ENCODE results near the gene AVPI1. TPM values are rescaled to one million over a fixed set of nuclear protein-coding genes. Genes with fewer than 3 reads are reported as not detected.

AVPI1 gene
- total RNA-seq, 1 experiment from 2014 or later = 6.5 TPM

DNA sequence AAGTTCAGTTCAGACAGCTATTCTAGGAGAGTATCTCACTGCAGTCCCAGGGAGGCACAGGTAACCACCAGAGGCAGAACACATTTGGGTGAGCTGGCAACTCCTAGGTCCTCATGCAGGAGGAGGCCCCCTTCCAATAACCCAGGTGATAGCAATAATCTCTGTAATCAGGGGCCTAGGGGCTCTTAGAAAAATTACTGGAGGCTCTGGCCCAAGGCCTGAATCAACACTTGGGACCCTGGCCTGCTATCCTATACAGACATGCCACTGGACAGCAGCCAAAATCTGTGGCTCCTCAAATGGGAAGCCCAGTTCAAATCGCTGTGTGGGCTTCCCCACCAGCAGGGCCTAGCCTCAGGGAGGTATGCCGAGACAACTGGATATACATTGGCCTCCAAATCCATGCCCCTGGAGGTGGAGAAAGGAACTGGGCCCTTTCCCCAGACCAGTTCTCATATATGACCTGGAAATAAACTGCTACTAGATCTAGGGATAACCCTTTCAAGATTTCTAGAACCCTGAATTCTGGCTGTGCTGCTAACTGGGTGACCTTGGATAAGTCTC, 1.6 kb downstream of the AVPI1 start:
- H2BK20ac ChIP-seq (ENCODE audit: low read depth, low read length, poor library complexity, severe bottlenecking) = no peak overlapping the region
- DNase-seq = peak; percentile 68
- peaks cover 10% of the 10 kb centered on the region for H3K27me3 Mint-ChIP-seq (ENCODE audit: low read depth)
- H3K23me2 ChIP-seq (ENCODE audit: insufficient read length, low read depth, low read length, poor library complexity, severe bottlenecking) = peaks cover 10% of the 10 kb centered on the region
- no peaks in the 10 kb centered on the region; a peak in 2 of 7 replicates for H3K36me3 Mint-ChIP-seq (ENCODE audit: insufficient read depth in 1 of 3, low read depth in 3 of 3)
- H4K8ac ChIP-seq (replicated peaks; ENCODE audit: insufficient read length, low read depth, low read length) = no peak overlapping the region
- H2BK120ac ChIP-seq (ENCODE audit: low read depth, low read length, poor library complexity, severe bottlenecking) = no peak overlapping the region
- H3K79me1 ChIP-seq (ENCODE audit: insufficient read depth, low read depth, low read length, poor library complexity, severe bottlenecking) = no peaks in the 10 kb centered on the region
- peak overlapping the region; percentile 82 to 93 for H3K4me3 Mint-ChIP-seq
- no peak overlapping the region for H2AFZ ChIP-seq (ENCODE audit: low read length)
- H3K9me3 Mint-ChIP-seq = no peaks in the 10 kb centered on the region
- H3K56ac ChIP-seq (ENCODE audit: insufficient read length, low read depth, low read length) = no peak overlapping the region
- TF ChIP-seq, protein P1, sequence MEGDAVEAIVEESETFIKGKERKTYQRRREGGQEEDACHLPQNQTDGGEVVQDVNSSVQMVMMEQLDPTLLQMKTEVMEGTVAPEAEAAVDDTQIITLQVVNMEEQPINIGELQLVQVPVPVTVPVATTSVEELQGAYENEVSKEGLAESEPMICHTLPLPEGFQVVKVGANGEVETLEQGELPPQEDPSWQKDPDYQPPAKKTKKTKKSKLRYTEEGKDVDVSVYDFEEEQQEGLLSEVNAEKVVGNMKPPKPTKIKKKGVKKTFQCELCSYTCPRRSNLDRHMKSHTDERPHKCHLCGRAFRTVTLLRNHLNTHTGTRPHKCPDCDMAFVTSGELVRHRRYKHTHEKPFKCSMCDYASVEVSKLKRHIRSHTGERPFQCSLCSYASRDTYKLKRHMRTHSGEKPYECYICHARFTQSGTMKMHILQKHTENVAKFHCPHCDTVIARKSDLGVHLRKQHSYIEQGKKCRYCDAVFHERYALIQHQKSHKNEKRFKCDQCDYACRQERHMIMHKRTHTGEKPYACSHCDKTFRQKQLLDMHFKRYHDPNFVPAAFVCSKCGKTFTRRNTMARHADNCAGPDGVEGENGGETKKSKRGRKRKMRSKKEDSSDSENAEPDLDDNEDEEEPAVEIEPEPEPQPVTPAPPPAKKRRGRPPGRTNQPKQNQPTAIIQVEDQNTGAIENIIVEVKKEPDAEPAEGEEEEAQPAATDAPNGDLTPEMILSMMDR (conservative IDR thresholded peaks at IDR 0.05) = peak; percentile 62
- no peak overlapping the region for H3T11ph ChIP-seq (ENCODE audit: low read length)
- no peak overlapping the region for H3K4me2 ChIP-seq (ENCODE audit: insufficient read depth, insufficient read length, low read length)
- H3K4me1 Mint-ChIP-seq = peaks cover 27% of the 10 kb centered on the region in 2 experiments
- no CpG with 5 or more reads among the region's 2 CpGs for WGBS (ENCODE audit: extremely low coverage, insufficient read length, low lambda C conversion rate)
- no peak overlapping the region for H3K23ac ChIP-seq (ENCODE audit: insufficient read length, low read depth, low read length)
- H3K27me3 ChIP-seq (ENCODE audit: insufficient read depth, low read length) = no peaks in the 10 kb centered on the region; the same call in 1 of the 2 replicates
- H4K20me1 ChIP-seq (ENCODE audit: control insufficient read depth, insufficient read depth, insufficient read length) = no peaks in the 10 kb centered on the region
- no peak overlapping the region for H4K91ac ChIP-seq (ENCODE audit: insufficient read length, low read depth, low read length)
- no peak overlapping the region for H3K18ac ChIP-seq (ENCODE audit: insufficient read length, low read depth, low read length)
- H3K27ac ChIP-seq (ENCODE audit: insufficient read length, low read depth, low read length) = no peak overlapping the region
- H3K79me2 ChIP-seq (ENCODE audit: insufficient read depth, low read length) = no peaks in the 10 kb centered on the region
- peaks cover 4% of the 10 kb centered on the region; the same call in 1 of the 2 replicates for H3K4me1 ChIP-seq (ENCODE audit: insufficient read depth, low read length)
- H3K4ac ChIP-seq (ENCODE audit: low read depth, low read length) = no peak overlapping the region
- H2BK15ac ChIP-seq (ENCODE audit: low read depth, low read length) = no peak overlapping the region
- no peak overlapping the region for H2BK12ac ChIP-seq (ENCODE audit: insufficient read length, low read depth, low read length)
- no peak overlapping the region for H4K5ac ChIP-seq (ENCODE audit: insufficient read length, low read depth, low read length)
- H2BK5ac ChIP-seq (ENCODE audit: insufficient read length, low read length) = no peak overlapping the region
- H3K14ac ChIP-seq (ENCODE audit: insufficient read depth, low read length) = no peak overlapping the region
- H3K27ac Mint-ChIP-seq = peak overlapping the region in 1 of 3 experiments; percentile 31; a peak in 1 of 7 replicates
- H3K9me3 ChIP-seq (ENCODE audit: control insufficient read depth, low read depth, low read length) = no peaks in the 10 kb centered on the region
- H3K9ac ChIP-seq (ENCODE audit: extremely low read depth, insufficient read length, low read length) = no peak overlapping the region
- no peak overlapping the region for H2AK5ac ChIP-seq (ENCODE audit: insufficient read length, low read length)

All from H9 (cell line).